Fibroblast of peridontal ligament (primary cell): ENCODE results near the gene NTSR1.

ENCODE experiments used
- DNase-seq: peaks from one replicate; pipeline ENCODE4 v3.0.0-alpha.2; 2010; ENCODE audit errors: extremely low read depth

Gene NTSR1

GRCh38 chr20:62708591-62709536, at the start of gene NTSR1:
NTSR1 (plus strand) TSS chr20:62708836; CDS start chr20:62709208, 372 bp downstream.
- no peak for DNase-seq

- no peak for DNase-seq
Measured at GRCh38 chr20:62659488-62660239, 49.0 kb upstream of the NTSR1 start.

GRCh38 chr20:62660240-62660615, 48.4 kb upstream of the NTSR1 start:
- no peak for DNase-seq

GRCh38 chr20:62660768-62661167, 47.9 kb upstream of the NTSR1 start:
- no peak for DNase-seq

- no peak for DNase-seq
Measured at GRCh38 chr20:62661647-62662046, 47.0 kb upstream of the NTSR1 start.

GRCh38 chr20:62662422-62662821, 46.2 kb upstream of the NTSR1 start:
- DNase-seq = peak; percentile 86

- no peak for DNase-seq
Measured at GRCh38 chr20:62663145-62664018, 45.3 kb upstream of the NTSR1 start.

GRCh38 chr20:62664019-62664971, 44.3 kb upstream of the NTSR1 start:
- no peak for DNase-seq

- no peak for DNase-seq
Measured at GRCh38 chr20:62665153-62665754, 43.4 kb upstream of the NTSR1 start.

GRCh38 chr20:62665826-62666735, 42.6 kb upstream of the NTSR1 start:
- DNase-seq = no peak

- no peak for DNase-seq
Measured at GRCh38 chr20:62666736-62667529, 41.7 kb upstream of the NTSR1 start.

GRCh38 chr20:62667530-62668440, 40.9 kb upstream of the NTSR1 start:
- DNase-seq = no peak

GRCh38 chr20:62668441-62669027, 40.1 kb upstream of the NTSR1 start:
- peak; percentile 81 for DNase-seq

- no peak for DNase-seq
Measured at GRCh38 chr20:62669249-62669648, 39.4 kb upstream of the NTSR1 start.

- DNase-seq = no peak
Measured at GRCh38 chr20:62670156-62670555, 38.5 kb upstream of the NTSR1 start.

- DNase-seq = no peak
Measured at GRCh38 chr20:62670998-62671397, 37.6 kb upstream of the NTSR1 start.

GRCh38 chr20:62671765-62672164, 36.9 kb upstream of the NTSR1 start:
- DNase-seq = no peak
